Kasumi-1 (cell line): ENCODE data around the gene PGPEP1.
A peak's percentile ranks its signal among the peaks of the same experiment; 100 is the strongest.
"Not testable (repeated sequence)": the region's sequence is repeated elsewhere in the genome, so short reads cannot be mapped to it uniquely, and the experiment has no call there.

Experiments used
- DNase-seq, 2 experiments: peaks; one replicate each; lab custom pipeline; 2025; lab: John Stamatoyannopoulos, UW

PGPEP1 gene

DNA sequence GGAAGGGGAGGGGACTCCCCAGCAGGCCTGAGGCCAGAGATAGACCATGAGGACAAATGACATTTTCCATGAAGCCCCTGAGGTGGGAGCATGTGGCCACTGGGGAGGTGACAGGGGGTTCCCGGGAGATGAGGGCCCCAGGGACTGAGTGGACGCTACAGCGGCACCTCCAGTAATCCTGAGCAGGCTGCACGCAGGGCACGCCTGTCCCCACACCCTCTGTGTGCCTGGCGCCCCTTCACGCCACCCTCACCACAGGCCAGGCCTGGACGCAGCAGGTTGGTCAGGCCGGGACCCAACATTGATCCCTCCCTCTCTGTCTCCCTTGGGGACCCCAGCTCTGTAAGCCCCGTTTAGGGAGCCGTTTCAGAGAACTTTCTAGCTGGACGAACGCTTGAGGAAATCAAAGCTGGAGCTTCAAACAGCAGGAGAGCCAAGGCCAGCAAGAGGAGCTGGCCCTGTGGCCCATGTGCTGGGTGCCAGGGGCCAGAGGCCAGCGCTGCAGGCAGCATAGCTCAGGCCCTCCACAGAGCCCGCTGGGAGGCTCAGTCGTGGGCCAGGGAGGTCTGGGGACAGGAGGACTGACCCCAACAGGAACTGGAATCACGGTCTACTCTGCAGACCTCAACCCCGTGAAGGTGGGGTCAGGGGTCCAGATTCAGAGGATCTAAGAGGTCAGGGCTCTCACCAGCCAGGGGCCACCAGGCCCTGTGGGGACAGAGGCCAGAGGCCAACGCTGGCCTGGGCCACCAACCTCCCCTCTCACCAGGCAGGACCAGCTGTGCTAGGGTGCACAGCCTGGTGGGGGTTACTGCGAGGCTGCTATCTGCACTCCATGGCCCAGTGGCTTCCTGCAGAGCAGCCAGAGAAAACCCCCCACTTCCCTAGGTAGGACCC, 32.1 kb upstream of the PGPEP1 start:
- DNase-seq: no peak

DNA sequence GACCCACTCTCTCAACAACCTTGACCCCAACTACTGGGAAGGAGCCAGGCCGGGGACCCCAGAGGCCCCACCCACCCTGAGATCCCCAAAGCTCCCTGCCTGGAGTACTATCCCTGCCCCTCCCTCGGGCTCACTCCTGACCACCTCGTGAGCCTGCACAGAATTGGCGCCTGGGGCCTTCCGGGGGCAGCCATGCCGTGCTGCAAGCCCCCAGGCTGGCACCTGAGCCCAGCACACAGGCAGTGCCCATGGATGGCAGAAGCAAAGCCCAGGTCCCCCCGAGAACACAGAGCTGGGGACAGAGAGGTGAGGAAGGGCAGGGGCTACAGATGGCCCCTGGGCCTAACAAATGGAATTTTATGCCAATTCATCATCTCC, 31.5 kb upstream of the PGPEP1 start:
- no peak for DNase-seq

DNA sequence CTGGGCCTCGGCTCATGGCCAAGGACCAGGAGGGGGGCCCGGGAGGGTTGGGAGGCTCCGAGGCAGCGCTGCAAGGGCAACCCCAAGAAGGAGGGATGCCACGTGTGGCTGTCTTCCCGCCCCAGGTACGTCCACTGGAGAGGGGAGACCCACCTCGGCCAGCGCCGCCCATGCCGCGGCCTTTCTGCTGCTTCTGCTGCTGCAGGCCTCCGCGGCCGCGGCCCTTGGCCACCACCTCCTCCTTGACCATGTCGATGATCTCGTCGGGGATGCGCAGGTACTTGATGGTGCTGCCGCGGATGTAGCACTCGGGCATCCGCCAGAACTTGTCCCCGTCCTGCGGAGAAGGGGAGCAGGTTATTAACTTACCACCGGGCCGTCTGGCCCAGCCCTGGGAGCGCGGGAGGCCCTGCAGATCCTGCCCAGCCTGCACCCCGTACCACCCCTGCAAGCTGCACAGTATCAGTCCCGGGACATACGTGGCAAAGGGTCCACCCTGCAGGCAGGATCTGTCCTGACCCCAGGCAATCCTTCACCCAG, 30.8 kb upstream of the PGPEP1 start:
- no peak for DNase-seq

DNA sequence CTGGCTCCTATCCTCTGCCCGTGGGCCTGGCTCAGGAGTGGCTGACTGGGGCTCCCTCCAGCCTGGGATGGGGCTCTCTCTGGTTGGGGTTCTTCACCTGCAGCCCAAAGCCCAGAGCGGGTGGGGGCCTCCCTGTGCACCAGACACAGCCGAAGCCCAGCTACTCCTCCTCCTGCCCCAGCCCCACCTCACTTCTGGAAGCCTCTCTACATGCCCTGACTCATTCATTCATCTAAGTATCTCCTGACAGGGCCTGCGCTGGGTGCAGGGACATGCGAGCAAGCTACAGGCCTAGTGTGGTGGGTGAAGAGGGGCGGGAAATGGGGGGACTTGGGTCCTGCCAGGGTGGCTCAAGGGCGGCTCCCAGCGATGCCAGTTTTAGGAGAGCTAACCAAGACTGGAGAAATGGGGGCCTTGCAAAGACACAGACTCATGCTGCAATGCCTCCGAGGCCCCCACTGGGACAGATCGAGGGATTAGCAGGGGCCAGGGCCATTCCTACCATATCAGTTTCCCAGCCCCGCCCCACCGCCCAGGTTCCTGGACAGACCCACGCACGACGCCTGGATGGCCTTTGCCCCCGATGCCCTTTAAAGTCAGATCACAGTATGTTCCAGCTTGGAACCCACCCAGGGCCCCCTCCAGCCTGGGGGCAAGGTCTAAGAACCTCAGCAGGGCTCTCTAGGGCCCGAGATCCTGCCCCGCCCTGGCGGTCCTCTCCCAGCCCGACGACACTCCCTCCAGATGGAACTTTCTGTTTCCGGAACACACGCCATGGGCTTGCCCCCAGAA, 30.1 kb upstream of the PGPEP1 start:
- no peak for DNase-seq

DNA sequence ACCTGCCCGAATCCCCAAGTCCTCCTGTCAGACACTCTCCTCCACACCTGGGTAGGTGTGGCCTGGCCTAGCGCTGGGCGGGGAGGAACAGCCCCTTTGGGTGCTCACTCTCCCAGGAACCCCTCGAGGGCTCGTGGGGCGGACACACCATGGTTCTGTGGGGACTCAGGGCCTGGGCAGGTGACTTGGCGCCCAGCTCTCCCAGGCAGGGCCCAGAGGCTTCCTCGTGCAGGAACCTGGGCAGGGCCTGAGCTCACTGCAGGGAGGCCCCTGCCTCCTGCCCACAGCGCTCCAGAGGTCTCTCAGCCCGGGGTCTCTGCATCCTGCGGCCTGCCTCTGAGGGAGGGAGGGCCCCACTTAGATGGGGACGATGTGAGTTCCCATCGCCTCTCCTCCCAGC, 29.4 kb upstream of the PGPEP1 start:
- no peak for DNase-seq

DNA sequence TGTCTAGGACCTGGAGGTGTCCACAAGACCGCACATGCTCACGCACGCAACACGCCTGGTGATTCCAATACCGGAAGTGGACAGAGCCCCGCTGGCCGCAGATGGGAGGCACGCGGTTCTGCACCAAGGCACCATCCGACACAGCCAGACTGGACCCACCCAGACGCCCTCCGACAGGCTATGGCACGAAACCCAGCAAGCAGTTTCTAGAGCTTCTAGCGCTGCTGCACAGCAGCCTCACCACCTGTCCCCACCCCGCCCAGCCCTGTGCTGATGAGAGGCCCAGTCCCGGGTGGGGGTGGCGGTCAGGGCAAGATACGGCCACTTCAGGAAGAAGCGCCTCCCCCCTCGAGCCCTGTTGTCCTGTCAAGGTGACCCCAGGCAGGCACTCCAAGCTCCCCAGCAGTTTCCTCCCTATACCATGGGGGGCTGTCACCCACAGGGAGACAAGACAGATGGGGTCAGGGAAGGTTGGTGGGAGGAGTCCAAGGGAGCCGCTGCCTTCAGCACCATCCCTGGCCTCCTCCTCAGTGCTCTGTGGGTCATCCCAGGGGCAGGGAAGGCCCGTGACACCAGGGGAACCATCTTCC, 28.8 kb upstream of the PGPEP1 start:
- DNase-seq: no peak

DNA sequence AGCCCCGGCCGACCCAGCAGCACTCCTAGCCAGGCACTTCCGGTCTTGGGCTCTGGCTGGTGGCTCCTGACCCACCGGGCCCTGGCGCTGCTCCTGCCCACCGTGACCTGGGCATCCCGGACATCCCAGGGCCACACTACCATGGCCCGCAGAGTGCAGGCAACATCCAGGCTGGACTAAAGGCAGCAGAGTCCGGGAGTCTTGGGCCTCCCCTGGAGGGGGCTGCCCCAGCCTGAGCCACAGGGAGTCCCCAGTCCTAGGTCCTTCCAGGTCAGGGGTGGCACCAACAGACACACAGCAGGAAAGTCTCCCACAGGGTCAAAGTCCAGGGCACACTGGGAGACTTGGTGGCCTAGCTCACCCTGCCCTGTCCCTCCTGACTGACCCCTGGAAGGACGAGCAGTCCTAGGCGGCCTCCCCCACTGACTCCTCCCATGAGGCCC, 28.3 kb upstream of the PGPEP1 start:
- no peak for DNase-seq

DNA sequence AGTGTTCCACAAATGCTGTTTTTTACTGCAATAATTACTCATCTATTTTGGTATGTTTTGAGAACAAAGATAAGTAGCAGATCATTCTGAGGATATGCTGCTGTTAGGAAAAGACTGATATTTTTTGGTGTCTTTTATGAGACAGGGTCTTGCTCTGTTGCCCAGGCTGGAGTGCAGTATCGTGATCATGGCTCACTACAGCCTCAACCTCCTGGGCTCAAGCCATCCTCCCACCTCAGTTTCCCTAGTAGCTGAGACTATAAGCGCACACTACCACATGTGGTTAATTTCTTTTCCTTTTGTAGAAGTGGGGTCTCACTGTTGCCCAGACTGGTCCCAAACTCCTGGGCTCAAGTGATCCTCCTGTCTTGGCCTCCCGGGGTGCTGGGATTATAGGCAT, 27.0 kb upstream of the PGPEP1 start:
- DNase-seq: no peak

DNA sequence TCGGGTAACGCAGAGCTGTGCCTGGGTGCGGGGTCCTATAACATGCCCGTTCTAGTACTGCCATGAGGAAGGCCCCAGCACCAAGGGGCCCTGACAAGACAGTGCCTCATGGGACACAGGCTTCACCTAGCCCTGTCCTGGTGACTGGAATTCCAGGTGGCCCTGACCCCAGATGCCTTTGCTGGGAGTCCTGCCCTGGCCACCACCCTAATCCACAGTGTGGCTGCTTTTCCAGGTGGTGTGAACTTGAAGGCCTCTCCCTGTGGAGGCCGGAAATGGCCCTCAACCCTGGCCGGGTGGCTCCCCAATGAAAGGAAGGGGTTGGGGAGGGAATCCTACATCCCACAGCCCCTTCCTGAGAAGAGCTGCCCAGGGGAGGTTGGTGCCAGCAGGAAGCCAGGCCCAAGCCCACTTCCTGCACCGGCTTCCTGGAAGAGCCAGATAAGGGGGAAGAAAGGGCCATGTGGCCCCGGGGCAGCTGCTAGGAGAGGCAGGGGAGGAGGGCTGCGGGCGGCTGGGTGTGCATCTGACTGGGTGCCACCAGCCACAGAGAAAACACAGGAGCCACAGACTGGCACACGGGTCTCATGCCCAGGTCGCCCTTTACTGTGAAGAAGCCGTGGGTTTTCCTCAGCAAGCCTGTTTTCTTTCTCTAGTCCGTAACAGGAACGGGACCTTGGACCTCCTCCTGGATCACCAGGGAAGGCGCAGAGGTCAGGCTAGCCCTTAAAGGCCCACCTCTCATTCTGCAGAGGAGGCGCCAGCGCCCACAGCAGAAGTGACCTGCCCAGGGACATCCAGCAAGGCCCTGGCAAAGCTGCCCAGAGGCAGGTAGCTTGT, 22.2 kb upstream of the PGPEP1 start:
- peak; percentile 76 to 83 for DNase-seq

DNA sequence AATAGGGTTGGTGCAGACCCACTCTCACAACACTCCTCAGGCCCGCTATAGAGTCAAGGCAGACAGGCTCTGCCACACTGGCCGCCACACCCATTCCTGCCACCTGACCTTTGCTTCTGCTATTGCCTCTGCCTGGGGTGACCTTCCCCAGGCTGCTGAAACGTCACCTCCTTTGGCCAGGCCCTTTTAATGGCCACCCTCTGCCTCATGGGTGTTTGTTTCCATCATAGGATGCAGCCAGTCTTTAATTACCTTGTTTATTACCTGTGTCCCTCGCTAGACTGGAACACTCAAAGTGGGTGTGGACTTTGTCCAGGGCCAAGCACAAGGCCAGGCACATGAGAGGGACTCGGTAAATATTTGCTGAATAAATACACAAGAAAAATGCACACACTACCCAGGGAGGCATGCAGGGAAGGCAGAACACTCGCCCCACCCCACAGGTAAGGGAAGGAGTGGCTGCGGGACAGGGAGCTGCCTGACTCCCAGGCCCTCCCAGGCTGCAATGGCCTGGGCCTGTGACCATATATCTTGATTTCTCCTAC, 20.7 kb upstream of the PGPEP1 start:
- no peak for DNase-seq

DNA sequence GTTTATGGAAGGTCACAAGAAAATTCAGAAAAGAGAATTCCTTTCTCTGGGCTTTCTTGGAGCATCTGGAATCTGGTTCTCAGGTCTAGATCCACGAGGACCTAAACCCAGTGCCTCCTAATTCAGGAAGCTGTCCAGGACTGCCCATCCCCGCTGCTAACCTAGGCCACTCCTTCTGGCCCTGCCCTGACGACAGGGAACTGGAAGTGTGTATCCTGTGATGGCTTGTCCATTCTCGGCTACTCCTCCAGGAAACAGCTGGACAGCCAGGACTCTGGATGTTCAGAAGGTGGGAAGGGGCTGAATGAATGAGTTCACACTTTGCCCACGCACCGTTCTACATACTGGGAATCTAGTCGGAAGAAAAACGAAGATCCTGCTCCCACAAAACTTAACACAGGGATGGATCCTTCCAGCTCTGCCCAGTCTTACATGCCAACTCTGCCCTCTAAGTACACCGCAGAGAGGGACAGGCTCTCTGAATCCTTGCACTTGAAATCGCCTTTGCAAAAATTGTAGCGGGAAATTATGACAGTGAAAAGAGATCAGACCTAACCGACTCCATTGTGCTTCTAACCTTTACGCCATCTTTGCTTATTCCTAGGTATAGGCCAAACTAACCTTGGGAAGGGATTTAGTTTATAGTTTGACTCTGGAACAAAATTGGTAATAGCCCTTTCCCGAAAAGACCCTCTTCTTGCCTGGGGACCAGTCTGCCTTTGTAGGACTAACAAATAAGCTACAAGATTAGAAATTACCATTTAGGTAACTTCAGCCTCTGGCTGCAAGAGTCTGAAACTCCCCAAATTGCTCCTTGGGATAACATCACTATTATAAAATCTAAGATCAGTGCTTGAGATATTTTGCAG, 19.3 kb upstream of the PGPEP1 start:
- DNase-seq: no peak

DNA sequence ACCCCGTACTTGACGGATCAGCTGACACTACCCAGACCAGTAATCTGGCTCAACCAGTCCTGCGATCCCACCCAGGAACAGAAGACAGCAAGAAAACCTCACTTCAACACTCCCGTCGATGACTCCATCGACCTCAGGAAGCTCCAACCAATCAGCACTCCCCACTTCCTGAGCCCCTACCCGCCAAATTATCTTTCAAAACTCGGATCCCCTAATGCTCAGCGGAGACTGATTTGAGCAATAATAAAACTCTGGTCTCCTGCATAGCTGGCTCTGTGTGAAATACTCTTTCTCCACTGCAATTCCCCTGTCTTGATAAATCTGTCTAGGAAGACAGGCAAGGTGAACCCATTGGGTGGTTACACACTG, 18.7 kb upstream of the PGPEP1 start:
- peak; percentile 29 to 34 for DNase-seq

DNA sequence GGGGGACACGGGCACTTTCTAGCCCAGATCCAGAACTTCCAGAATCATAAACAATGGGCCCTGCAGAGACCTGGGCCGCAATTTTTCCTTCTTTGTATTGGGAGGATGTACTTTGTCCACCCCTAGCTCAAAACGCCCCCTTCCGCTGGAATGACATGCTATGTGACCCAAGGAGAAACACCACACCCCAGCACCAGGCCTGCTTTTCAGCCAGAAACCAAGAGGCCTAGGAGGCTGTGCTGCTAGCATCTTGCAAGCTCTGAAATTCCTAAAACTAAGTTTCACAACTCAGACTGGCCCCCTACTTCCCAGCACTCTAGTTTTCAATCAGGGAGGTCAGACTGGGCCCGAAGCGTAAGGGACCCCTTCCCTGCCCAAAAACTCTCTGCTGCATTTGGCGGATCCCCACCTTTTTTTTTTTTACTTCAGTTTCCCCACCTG, 18.1 kb upstream of the PGPEP1 start:
- peak; percentile 14 to 32 for DNase-seq

DNA sequence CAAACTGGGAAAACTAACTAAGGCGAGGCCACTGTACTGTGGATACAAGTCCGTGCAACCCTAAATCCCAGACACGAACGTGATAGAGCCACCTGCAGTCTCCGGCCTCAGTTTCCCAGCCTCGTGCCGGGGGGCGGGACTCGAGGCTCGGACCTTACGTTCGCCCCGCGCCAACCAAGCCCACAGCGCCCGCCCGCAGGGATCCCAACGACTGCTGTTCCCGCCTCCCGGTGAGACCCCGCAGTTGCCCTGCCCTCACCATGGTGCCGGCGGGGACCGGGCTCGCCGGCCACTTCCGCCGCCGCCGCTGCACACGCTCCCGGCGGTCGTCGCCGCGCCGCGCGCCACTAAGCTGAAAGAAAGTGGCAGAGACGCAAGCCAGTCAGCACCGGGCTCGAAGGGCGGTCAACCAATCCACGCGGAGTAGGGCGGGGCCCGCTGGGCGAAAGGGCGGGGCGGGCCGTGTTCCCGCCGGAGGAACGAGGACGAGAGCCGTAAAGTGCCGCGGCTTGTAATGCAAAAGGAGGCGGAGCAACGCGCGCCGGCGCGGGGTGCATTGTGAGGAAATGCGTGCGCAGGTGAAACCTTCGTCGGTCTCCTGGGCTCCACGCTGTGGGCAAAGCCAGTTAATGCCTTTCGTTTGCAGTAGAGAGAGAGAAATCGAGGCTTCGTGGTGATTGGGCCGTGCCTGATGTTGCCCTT, 17.5 kb upstream of the PGPEP1 start, which contains the start of gene LSM4:
TSS of gene LSM4 (minus strand) at position 318 of the 702 bp plus-strand sequence. CDS start at position 262, 56 bp downstream.
- peak; percentile 95 to 98 for DNase-seq

DNA sequence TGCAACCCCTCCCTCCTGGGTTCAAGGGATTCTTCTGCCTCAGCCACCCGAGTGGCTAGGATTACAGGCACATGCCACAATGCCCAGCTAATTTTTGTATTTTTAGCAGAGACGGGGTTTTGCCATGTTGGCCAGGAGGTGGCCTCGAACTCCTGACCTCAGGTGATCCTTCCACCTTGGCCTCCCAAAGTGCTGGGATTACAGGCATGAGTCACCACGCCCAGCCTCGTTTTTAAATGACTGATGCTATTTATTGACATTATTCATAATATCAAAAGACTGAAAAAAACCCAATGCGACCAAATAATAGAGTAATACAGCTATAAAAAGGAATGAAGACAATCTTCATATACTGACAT, 16.0 kb upstream of the PGPEP1 start:
- not testable (repeated sequence) for DNase-seq

DNA sequence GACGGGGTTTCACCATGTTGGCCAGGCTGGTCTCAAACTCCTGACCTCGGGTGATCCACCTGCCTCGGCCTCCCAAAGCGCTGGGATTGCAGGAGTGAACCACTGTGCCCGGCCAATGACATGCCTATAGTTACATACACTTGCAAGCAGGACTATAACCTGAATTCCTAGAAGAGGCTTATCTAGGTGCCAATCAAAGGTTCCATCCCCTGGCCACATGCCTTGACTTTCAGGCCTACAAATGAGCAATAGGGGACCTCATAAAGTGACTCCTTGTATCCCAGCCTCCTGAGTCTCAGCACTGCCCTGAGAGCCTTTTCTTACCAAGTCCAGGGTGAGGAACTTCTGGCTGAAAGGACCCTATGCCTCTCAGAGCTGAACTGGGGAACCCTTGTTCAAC, 13.6 kb upstream of the PGPEP1 start:
- no peak for DNase-seq

DNA sequence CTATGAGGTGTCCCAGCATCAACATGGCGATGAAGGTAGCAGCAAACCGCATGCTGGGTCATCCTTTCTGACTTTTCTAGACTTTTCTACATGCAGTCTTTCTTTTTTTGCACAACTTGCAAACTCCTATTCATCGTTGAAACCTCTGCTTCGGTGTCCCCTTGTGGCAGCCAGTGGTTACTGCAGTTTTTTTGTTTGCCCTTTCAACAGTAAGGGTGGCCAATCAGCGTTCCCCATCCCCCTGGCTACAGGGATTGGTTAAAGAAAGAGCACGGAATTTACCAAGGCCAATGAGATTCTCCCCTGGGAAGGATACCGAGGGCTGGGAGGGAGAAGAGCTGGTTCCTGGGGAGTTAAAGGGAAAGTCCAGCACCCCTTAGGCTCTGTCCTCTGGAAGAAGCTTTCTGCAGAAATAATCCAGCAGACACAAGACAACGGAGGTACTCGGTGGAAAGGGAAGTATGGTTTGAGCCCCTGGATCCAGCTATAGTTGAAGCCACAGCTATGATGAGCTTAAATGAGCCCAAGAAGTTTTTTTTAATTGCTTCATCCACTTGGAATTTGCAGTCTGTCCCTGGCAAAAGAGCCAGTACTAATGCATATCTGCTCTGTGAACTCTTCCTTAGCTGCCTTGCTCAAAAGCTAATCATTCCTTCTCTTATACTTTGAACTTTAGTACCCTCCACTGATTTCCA, 11.9 kb upstream of the PGPEP1 start:
- DNase-seq: peak; percentile 99

DNA sequence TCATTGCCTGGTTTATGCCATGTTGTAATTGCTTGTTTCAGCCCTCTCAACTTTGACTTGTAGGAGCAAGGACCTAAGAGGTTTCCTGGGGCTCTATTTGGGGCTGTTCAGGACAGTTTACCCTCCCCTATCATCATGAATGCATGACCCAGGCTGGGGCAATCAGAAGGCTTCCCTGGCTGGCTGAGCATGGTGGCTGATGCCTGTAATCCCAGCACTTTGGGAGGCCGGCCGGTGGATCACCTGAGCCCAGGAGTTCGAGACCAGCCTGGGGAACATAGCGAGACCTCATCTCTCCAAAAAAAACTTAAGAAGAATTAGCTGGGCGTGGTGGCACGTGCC, 11.4 kb upstream of the PGPEP1 start:
- DNase-seq: no peak

DNA sequence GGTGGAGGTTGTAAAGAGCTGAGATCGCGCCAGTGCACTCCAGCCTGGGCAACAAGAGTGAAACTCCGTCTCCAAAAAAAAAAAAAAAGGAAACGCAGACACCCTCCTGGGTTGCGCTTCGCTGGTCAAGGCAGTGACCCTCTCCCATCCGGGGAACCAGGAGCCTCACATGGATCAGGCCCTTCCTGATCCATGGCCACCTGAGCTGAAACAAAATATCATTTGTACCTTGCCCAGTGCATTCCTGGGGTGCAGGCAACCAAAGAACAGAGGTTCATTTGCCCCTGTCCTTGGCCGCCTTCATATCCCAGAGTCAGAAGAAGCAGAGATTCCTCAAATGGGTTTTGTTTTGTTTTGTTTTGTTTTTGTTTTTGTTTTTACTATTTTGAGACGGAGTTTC, 9.5 kb upstream of the PGPEP1 start:
- no peak for DNase-seq
